ENCODE results near the gene RSPH10B2.
"Not testable (repeated sequence)": the region's sequence is repeated elsewhere in the genome, so short reads cannot be mapped to it uniquely, and the experiment has no call there.

GRCh38 chr7:6792113-6792872 lies 38.4 kb downstream of the RSPH10B2 start:
- TF ChIP-seq, protein P1, sequence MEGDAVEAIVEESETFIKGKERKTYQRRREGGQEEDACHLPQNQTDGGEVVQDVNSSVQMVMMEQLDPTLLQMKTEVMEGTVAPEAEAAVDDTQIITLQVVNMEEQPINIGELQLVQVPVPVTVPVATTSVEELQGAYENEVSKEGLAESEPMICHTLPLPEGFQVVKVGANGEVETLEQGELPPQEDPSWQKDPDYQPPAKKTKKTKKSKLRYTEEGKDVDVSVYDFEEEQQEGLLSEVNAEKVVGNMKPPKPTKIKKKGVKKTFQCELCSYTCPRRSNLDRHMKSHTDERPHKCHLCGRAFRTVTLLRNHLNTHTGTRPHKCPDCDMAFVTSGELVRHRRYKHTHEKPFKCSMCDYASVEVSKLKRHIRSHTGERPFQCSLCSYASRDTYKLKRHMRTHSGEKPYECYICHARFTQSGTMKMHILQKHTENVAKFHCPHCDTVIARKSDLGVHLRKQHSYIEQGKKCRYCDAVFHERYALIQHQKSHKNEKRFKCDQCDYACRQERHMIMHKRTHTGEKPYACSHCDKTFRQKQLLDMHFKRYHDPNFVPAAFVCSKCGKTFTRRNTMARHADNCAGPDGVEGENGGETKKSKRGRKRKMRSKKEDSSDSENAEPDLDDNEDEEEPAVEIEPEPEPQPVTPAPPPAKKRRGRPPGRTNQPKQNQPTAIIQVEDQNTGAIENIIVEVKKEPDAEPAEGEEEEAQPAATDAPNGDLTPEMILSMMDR (IDR thresholded peaks at IDR 0.05; ENCODE audit: low read length) = not testable (repeated sequence)
- not testable (repeated sequence) for TF ChIP-seq EZH2 (optimal IDR thresholded peaks at IDR 0.05; ENCODE audit: low read depth, low read length)
